ENCODE measurements around the gene RAB3D. TPM values are rescaled to one million over a fixed set of nuclear protein-coding genes. Genes with fewer than 3 reads are reported as not detected.

Gene RAB3D
- 35.0 and 36.5 TPM in 2 replicates for total RNA-seq (2021)
- Bru-seq, nascent RNA: percentile 50 among the genes with signal in this experiment
- percentile 60 among the genes with signal in this experiment for BruChase-seq, experiment 1, labeled RNA remaining after a 2-hour chase
- BruChase-seq, experiment 2, labeled RNA remaining after a 6-hour chase: percentile 75 among the genes with signal in this experiment
- long read RNA-seq, full-length matches to known transcripts: 15 of 15 reads
- long read RNA-seq, partial matches to known transcripts: 0 of 15 reads
- long read RNA-seq, other reads (novel, unspliced or antisense): 0 of 15 reads

GRCh38 chr19:11339254-11340098 lies at the start of gene RAB3D:
RAB3D (minus strand) TSS chr19:11339657; CDS start chr19:11337399, 2,258 bp downstream.
- Histone ChIP-seq H3K4me2 (peak within 1 kb of the TSS; percentile 92), H3F3A (ENCODE audit: insufficient read depth, low read depth) (peaks cover 46% of the 10 kb centered on the region), H3K27me3 (ENCODE audit: insufficient read depth, low read depth) (no peaks in the 10 kb centered on the region), H3K9me3 (ENCODE audit: insufficient read depth, low read depth) (no peaks in the 10 kb centered on the region), H3K36me3 (ENCODE audit: low read depth) (peaks cover 39% of the 10 kb centered on the region), H4K20me1 (ENCODE audit: insufficient read depth) (no peaks in the 10 kb centered on the region), H2AFZ (peak within 1 kb of the TSS; percentile 91), H3K4me1 (replicated peaks; ENCODE audit: insufficient read depth) (peaks cover 27% of the 10 kb centered on the region), H3K27ac (no peak within 1 kb of the TSS), H3K4me3 (peak within 1 kb of the TSS; percentile 84), H3K9me2 (ENCODE audit: insufficient read depth) (no peaks in the 10 kb centered on the region), H3K79me2 (ENCODE audit: low read depth) (peaks cover 30% of the 10 kb centered on the region)
- CTCF ChIA-PET: no interaction called here
- POLR2A ChIA-PET (ENCODE audit: unreplicated experiment): interaction anchor here (0.6 to 0.7 kb wide), 2 partner anchors 13 to 43 kb away, joined by 5 read pairs; partner anchors contain the start of gene TSPAN16
- intact Hi-C loops (cut with micrococcal nuclease; ENCODE audit: unreplicated experiment): loop anchor here (1.0 kb wide), 1 partner anchor 16 kb away; the partner anchor contains the start of gene PLPPR2
- no peak for TF ChIP-seq EZH2 (IDR thresholded peaks at IDR 0.05; ENCODE audit: low read depth)
- TF ChIP-seq CTCF (conservative IDR thresholded peaks at IDR 0.05): no peak
- BruUV-seq (replicated peaks): no TSS peak
- peak; percentile 78 to 88 for DNase-seq

- Histone ChIP-seq H3K27ac (no peak overlapping the region), H3K4me3 (no peak overlapping the region), H4K20me1 (ENCODE audit: insufficient read depth) (no peaks in the 10 kb centered on the region), H3K36me3 (ENCODE audit: low read depth) (no peaks in the 10 kb centered on the region), H3K79me2 (ENCODE audit: low read depth) (no peaks in the 10 kb centered on the region), H3K4me1 (replicated peaks; ENCODE audit: insufficient read depth) (peaks cover 18% of the 10 kb centered on the region), H3K27me3 (ENCODE audit: insufficient read depth, low read depth) (no peaks in the 10 kb centered on the region), H2AFZ (no peak overlapping the region), H3F3A (ENCODE audit: insufficient read depth, low read depth) (peaks cover 16% of the 10 kb centered on the region; the same call in 1 of the 2 replicates), H3K9me2 (ENCODE audit: insufficient read depth) (no peaks in the 10 kb centered on the region), H3K4me2 (no peak overlapping the region), H3K9me3 (ENCODE audit: insufficient read depth, low read depth) (no peaks in the 10 kb centered on the region)
- ChIA-PET POLR2A (ENCODE audit: unreplicated experiment) (no interaction called here), CTCF (interaction anchor here (0.6 kb wide), 2 partner anchors 34 to 202 kb away, joined by 5 to 15 read pairs; no protein-coding TSS in a partner anchor)
- intact Hi-C loops (cut with micrococcal nuclease; ENCODE audit: unreplicated experiment): no loop called here
- no peak for DNase-seq
- no TSS peak for BruUV-seq (replicated peaks)
- TF ChIP-seq CTCF (conservative IDR thresholded peaks at IDR 0.05) (no peak), EZH2 (IDR thresholded peaks at IDR 0.05; ENCODE audit: low read depth) (no peak)
Observed at GRCh38 chr19:11387162-11388034, 47.9 kb upstream of the RAB3D start.

GRCh38 chr19:11384778-11385129 lies 45.3 kb upstream of the RAB3D start:
- no peaks in the 10 kb centered on the region for H3K9me3 ChIP-seq (ENCODE audit: insufficient read depth, low read depth)
- H3K9me2 ChIP-seq (ENCODE audit: insufficient read depth): no peaks in the 10 kb centered on the region
- no peaks in the 10 kb centered on the region for H3K36me3 ChIP-seq (ENCODE audit: low read depth)
- CTCF ChIA-PET: interaction anchor here (0.6 to 1.2 kb wide), 2 partner anchors 119 to 171 kb away, joined by 3 to 7 read pairs; no protein-coding TSS in a partner anchor
- BruUV-seq (replicated peaks): no TSS peak
- H4K20me1 ChIP-seq (ENCODE audit: insufficient read depth): no peaks in the 10 kb centered on the region
- H3F3A ChIP-seq (ENCODE audit: insufficient read depth, low read depth): peaks cover 19% of the 10 kb centered on the region; the same call in 1 of the 2 replicates
- TF ChIP-seq EZH2 (IDR thresholded peaks at IDR 0.05; ENCODE audit: low read depth) (no peak), CTCF (conservative IDR thresholded peaks at IDR 0.05) (no peak)
- H3K27ac ChIP-seq: no peak overlapping the region
- H3K79me2 ChIP-seq (ENCODE audit: low read depth): no peaks in the 10 kb centered on the region
- no peak overlapping the region for H2AFZ ChIP-seq
- peaks cover 28% of the 10 kb centered on the region for H3K4me1 ChIP-seq (replicated peaks; ENCODE audit: insufficient read depth)
- H3K27me3 ChIP-seq (ENCODE audit: insufficient read depth, low read depth): no peaks in the 10 kb centered on the region
- H3K4me3 ChIP-seq: no peak overlapping the region
- POLR2A ChIA-PET (ENCODE audit: unreplicated experiment): interaction anchor here (0.6 kb wide), 1 partner anchor 88 kb away, joined by 5 read pairs; no protein-coding TSS in a partner anchor
- H3K4me2 ChIP-seq: peak overlapping the region; percentile 87
- intact Hi-C loops (cut with micrococcal nuclease; ENCODE audit: unreplicated experiment): loop anchor here (5.0 kb wide), 1 partner anchor 93 kb away; no protein-coding TSS in a partner anchor
- DNase-seq: no peak
